ENCODE results near the gene RCOR2.
"Not testable (repeated sequence)": the region's sequence is repeated elsewhere in the genome, so short reads cannot be mapped to it uniquely, and the experiment has no call there.

DNA sequence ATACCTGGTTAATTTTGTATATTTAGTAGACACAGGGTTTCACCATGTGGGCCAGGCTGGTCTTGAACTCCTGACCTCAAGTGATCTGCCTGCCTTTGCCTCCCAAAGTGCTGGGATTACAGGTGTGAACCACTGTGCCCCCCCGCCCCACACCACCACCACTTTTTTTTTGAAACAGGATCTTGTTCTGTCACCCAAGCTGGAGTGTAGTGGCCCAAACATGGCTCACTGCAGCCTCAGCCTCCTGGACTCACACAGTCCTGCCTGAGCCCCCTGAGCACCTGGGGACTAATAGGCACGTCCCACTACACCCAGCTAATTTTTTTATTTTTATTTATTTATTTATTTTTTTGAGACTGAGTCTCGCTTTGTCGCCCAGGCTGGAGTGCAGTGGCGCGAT lies 53.3 kb downstream of the RCOR2 start:
- TF ChIP-seq, protein P1, sequence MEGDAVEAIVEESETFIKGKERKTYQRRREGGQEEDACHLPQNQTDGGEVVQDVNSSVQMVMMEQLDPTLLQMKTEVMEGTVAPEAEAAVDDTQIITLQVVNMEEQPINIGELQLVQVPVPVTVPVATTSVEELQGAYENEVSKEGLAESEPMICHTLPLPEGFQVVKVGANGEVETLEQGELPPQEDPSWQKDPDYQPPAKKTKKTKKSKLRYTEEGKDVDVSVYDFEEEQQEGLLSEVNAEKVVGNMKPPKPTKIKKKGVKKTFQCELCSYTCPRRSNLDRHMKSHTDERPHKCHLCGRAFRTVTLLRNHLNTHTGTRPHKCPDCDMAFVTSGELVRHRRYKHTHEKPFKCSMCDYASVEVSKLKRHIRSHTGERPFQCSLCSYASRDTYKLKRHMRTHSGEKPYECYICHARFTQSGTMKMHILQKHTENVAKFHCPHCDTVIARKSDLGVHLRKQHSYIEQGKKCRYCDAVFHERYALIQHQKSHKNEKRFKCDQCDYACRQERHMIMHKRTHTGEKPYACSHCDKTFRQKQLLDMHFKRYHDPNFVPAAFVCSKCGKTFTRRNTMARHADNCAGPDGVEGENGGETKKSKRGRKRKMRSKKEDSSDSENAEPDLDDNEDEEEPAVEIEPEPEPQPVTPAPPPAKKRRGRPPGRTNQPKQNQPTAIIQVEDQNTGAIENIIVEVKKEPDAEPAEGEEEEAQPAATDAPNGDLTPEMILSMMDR (IDR thresholded peaks at IDR 0.05), result not testable (repeated sequence)
- TF ChIP-seq EZH2, EZH2phosphoT487 (IDR thresholded peaks at IDR 0.05): not testable (repeated sequence)

All from neural progenitor cell (in vitro differentiated cells).